IMR-90 (cell line): ENCODE measurements around the gene PRR5.

ENCODE experiments used
- FOS ChIP-seq: fragments of 150-350 bp; IDR thresholded peaks from 2 replicates; pipeline ENCODE4 v1.6.1; 2016; ENCODE audit warnings: low read depth, low read length
- MXI1 ChIP-seq: IDR thresholded peaks from 2 replicates; pipeline ENCODE4 v1.6.1; 2012; ENCODE audit warnings: low read depth, mild to moderate bottlenecking, low read length, moderate library complexity, borderline replicate concordance
- TF ChIP-seq, protein P1 (sequence below): fragments of 150-350 bp; IDR thresholded peaks from 2 replicates; pipeline ENCODE4 v1.6.1; 2017; ENCODE audit warnings: mild to moderate bottlenecking, antibody characterized with exemption, low read length, low read depth
- TF ChIP-seq, protein P2 (sequence below): conservative IDR thresholded peaks from 2 replicates; pipeline ENCODE4 v1.5.1; 2012; ENCODE audit warnings: mild to moderate bottlenecking, low read depth, low read length, improper control_type of control experiment

DNA sequence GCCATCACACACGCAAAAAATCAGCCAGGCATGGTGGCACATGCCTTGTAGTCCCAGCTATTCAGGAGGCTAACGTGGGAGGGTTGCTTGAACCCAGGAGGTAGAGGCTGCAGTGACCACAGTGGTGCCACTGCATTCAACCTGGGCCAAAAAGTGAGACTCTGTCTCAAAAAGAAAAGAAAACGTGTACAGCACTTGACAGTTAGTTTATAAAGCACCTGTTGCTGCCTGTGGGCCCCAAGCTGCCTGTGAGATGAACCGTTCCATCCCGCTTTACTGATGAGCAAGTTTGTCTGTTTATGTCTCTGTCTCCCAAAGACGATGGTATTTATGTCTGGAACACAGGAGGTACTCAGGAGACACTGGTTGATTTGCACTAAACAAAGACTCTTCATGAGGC lies 1.5 kb upstream of the PRR5 start:
- no peak for TF ChIP-seq MXI1
- TF ChIP-seq FOS = no peak
- TF ChIP-seq, protein P1, sequence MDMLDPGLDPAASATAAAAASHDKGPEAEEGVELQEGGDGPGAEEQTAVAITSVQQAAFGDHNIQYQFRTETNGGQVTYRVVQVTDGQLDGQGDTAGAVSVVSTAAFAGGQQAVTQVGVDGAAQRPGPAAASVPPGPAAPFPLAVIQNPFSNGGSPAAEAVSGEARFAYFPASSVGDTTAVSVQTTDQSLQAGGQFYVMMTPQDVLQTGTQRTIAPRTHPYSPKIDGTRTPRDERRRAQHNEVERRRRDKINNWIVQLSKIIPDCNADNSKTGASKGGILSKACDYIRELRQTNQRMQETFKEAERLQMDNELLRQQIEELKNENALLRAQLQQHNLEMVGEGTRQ = no peak
- TF ChIP-seq, protein P2, sequence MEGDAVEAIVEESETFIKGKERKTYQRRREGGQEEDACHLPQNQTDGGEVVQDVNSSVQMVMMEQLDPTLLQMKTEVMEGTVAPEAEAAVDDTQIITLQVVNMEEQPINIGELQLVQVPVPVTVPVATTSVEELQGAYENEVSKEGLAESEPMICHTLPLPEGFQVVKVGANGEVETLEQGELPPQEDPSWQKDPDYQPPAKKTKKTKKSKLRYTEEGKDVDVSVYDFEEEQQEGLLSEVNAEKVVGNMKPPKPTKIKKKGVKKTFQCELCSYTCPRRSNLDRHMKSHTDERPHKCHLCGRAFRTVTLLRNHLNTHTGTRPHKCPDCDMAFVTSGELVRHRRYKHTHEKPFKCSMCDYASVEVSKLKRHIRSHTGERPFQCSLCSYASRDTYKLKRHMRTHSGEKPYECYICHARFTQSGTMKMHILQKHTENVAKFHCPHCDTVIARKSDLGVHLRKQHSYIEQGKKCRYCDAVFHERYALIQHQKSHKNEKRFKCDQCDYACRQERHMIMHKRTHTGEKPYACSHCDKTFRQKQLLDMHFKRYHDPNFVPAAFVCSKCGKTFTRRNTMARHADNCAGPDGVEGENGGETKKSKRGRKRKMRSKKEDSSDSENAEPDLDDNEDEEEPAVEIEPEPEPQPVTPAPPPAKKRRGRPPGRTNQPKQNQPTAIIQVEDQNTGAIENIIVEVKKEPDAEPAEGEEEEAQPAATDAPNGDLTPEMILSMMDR = no peak
